RKO (cell line): ENCODE results near the gene MYH11.
"Not testable (repeated sequence)": the region's sequence is repeated elsewhere in the genome, so short reads cannot be mapped to it uniquely, and the experiment has no call there.

ENCODE experiments used
- DNase-seq: peaks from one replicate; pipeline ENCODE4 v3.0.0-alpha.2; 2016; ENCODE audit warnings: low spot score

The MYH11 gene

GRCh38 chr16:15876503-15876902 is 19.7 kb upstream of the MYH11 start:
- no peak for DNase-seq

DNA sequence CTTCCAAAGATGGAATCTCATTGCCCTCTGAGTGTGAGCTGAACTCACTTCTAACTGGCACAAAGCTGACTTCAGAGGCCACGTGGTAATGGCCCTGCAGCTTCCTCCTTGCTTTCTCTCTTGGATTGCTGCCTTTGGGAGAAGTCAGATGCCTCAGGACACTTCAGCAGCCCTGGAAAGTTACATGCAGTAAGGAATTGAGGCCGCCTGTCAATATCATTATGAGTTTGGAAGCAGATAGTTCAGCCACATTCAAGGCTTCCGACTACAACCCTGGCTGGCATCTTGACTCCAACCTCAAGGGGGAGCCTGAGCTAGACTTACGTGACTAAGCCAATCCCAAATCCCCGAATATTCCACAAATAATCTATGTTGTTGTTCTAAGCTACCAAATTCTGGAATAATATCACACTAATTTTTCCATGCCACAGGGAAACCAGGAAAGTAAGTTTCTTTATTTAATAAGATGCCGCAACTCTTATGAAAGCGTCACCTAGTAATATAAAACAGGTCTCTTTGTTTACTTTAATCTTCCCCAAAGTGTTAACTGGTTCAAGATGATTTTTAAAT is 18.0 kb upstream of the MYH11 start:
- DNase-seq = peak; percentile 73

DNA sequence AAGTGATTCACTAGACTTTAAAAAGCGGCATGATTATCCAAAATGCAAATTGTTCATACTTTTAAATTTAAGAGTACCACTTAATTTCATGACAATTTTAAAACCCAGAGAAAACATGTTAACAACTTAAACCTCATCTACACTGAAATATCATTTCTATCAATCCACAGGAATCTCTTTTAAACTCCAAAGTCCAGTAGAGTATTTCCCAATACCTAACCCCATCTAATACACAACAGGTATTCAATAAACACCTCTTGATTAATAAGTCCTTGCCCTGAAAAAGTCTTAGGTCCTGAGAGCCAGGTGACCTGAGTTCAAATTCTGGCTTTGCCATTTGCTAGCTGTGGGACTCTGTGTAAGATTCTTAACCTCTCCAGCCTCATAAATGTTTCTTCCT is 16.9 kb upstream of the MYH11 start:
- no peak for DNase-seq

DNA sequence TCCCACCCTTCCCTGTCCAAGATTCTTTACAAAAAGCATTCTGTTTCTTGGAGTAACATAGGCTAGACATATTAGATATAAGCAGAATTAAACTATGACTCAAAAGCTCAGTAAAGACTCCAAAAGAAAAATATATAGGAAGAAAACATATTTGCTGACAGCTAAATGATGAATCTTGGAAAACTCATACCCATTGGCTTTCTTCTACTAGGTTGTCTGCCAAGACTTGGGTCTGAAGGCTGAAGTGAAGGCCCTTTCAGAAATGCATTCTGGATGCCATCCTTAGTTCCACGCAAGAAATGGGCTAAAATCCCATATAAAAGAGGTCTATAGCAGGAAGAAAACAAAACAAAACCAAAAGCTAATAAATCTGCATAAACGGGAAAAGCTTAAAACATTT is 16.5 kb upstream of the MYH11 start:
- DNase-seq = no peak

- no peak for DNase-seq
Measured at GRCh38 chr16:15870011-15870410, 13.2 kb upstream of the MYH11 start.

- no peak for DNase-seq
Measured at GRCh38 chr16:15866451-15866850, 9.6 kb upstream of the MYH11 start.

GRCh38 chr16:15865742-15866141 is 8.9 kb upstream of the MYH11 start:
- no peak for DNase-seq

DNA sequence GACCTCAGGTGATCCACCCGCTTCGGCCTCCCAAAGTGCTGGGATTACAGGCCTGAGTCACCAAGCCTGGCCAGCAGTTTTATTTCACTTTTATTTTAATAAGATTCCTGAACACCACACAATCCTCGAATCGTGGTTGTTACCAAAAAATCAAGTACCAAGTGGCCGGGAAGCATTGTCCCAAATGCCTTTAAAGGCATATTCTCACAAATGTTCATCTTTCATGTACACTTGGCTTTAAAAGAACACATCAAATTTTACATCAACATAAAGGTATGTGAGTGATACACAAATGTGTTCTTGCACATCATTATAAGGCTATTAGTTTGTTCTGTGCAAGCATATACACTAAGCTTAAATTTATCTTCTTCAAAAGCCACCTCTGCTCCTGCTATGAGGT is 8.1 kb upstream of the MYH11 start:
- DNase-seq = no peak

DNA sequence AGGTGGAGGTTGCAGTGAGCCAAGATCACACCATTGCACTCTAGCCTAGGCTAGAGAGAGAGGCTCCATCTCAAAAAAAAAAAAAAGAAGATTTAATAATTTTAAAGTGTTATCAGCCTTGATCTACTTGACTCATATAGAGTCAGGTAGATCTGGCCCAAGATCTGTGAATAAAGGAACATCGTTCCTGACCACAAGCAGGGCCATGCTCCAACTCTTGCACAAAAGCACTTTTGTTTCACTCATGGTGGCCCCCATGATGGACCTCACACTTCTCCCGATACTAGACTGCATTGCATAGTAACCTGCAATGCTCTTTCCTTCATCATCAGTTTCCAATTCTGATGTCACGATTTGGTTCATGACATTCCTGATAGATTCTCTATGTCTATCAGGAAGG is 5.2 kb upstream of the MYH11 start:
- no peak for DNase-seq

GRCh38 chr16:15858921-15859668 is 2.3 kb upstream of the MYH11 start:
- no peak for DNase-seq

- DNase-seq = no peak
Measured at GRCh38 chr16:15857724-15858560, 1.1 kb upstream of the MYH11 start.

DNA sequence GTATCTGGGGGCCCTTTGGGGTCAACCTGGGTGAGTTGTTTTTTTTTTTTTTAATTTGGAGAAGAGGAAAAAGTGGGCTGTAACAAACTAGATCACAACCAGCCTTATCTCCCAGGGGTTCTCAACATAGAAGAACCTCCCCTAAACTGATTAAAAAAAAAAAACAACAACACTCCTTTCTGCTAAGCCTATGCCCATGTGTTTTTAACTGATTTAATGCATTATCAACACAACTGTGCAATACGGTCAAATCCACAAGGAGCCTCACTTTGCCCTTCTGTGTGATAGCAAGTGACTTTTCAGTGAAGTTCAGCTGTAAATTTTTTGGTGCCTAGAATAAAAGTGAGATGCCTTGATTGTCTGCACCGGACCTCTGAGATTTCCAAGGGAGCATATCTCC is 646 bp downstream of the MYH11 start:
- DNase-seq = no peak

DNA sequence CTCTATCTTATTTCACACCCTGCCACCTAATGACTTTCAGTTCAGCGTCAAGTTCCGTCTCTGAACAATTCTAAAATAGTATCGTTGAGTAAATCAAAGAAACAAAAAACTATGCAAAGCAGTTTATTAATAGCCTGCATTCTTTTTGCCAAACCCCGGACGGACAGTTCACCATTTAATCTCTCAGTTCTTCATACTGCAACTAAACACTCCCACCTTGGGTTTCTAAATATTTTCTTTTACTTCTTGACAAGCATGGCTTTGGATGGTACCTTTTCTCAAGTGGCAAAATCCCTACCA is 1.2 kb downstream of the MYH11 start:
- DNase-seq = no peak

DNA sequence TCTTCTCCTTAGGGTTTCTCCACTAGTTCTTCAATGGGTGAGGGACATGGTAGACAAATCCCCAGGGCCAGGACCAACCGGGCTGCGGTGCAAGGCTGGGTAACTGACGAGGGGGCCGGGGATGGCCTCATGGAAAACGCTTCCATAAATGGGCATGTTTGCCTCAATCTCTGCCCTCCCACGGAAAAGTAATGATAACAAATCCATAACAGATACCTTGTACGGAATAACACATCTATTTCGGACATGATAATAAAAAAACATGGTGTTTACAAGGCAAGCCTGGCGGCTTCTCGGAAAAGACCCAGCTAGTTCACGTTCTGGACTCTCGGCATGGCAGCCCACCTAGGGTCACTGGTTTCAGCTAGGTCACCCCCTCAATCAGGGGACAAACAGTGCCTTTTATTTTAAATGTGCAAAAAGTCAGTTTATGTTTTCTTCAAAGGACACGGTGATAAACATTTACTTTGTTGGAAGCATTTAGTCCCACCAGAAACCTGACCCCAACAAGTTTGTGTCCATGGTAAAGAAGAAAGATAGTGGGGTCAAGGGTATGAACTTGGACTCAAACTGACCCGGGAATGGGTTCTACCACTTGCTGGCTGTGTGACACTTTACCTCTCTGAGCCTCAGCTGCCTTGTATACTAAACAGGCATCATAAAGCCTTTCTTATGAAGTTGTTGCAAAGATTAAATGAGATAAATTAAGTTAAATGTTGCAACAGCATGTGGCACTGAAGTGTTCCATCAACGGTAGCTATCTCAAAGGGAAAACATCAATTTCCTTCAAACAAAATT is 1.7 kb downstream of the MYH11 start:
- DNase-seq = no peak

DNA sequence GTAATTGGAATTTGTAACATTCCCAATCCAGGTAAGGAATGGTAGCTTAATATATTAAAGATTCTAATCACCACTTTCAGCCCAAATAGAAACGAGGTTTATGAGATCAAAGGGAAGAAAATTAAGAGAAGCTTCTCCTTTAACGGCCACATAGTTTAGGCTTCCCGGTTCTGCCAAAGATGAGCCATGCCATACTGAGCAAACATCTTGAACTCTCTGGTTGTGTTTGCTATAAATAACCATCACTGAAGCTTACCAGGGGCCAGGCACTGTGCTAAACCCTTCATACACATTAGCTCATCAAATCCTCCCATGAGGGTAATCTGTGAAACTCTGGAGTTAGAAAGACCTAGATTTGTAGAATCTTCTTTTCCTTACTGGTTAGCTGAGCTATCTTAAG is 2.8 kb downstream of the MYH11 start:
- no peak for DNase-seq

DNA sequence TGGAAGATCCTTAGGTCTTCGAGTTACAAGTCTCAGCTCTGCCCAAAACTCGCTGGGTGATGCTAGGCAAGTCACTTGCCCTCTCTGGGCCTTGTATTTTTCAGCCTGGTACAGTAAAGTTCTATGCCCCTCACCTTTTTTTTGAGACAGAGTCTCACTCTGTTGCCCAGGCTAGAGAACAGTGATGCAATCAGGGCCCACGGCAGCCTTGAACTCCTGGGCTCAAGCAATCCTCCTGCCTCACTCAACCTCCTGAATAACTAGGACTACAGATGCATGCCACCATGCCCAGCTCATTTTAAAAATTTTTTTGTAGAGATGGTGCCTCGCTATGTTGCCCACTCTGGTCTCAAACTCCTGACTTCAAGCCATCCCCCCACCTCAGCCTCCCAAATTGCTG is 3.8 kb downstream of the MYH11 start:
- DNase-seq = no peak

DNA sequence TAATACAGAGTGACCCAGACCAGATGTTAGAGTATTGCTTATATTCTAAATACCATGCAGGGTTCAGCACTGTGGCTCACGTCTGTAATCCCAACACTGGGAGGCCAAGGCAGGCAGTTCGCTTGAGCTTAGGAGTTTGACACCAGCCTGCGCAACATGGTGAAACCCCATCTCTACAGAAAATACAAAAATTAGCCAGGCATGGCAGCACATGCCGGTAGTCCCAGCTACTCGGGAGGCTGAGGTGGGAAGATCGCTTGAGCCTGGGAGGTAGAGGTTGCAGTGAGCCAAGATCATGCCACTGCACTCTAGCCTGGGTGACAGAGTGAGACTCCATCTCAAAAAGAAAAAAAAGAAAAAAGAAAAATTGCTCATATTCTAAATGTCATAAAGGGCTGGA is 6.3 kb downstream of the MYH11 start:
- DNase-seq = not testable (repeated sequence)

- DNase-seq = peak; percentile 27
Measured at GRCh38 chr16:15849209-15849981, 7.4 kb downstream of the MYH11 start.

DNA sequence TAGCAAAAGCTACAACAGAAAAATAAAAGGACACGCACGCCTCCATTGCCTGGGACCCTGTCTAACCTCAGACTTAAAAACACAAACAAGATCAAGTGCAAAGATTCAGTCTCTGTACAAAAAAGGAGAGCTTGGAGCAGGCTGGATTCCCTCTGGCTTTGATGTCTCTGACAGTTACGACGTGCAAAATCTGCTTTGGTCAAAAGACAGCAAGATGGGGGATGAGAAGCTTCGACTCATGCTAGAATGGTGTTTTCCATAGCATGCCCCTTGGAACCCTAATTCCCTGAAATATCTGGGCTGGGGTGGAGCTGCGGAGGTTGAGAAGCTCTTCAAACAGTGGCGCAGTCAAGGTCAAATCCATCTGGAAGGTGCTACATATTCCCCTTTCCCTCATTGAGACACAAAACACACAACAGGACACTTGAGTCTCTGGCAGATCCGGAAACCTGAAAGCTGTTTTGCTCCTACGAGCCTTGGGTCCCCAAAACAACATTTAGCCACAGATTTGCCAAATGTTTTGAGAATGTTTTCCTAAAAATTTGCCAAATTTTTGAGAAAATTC is 9.1 kb downstream of the MYH11 start:
- no peak for DNase-seq

GRCh38 chr16:15846510-15846909 is 10.3 kb downstream of the MYH11 start:
- DNase-seq = no peak

GRCh38 chr16:15843635-15844279 is 13.1 kb downstream of the MYH11 start:
- no peak for DNase-seq
